ENCODE measurements around the gene RGS12.

The RGS12 gene

GRCh38 chr4:3340038-3340699, 47.3 kb downstream of the RGS12 start:
- no peak overlapping the region for H3K27ac ChIP-seq (ENCODE audit: low read depth, low read length)
- no peaks in the 10 kb centered on the region for H3K79me2 ChIP-seq (ENCODE audit: insufficient read depth, low read length)
- H3K9ac ChIP-seq (ENCODE audit: low read length): no peak overlapping the region
- H4K20me1 ChIP-seq (ENCODE audit: low read depth, low read length): no peaks in the 10 kb centered on the region
- no peak overlapping the region for H3K4me2 ChIP-seq (ENCODE audit: low read depth, low read length, poor library complexity, severe bottlenecking)
- H2AFZ ChIP-seq (ENCODE audit: low read depth, low read length, severe bottlenecking): no peak overlapping the region
- H3K27me3 ChIP-seq (ENCODE audit: low read length): no peaks in the 10 kb centered on the region; the same call in 1 of the 2 replicates
- H3F3A ChIP-seq (ENCODE audit: insufficient read depth): no peaks in the 10 kb centered on the region
- H3K4me3 ChIP-seq (ENCODE audit: insufficient read depth, low read length, poor library complexity, severe bottlenecking): no peak overlapping the region
- no peaks in the 10 kb centered on the region for H3K9me2 ChIP-seq (replicated peaks; ENCODE audit: insufficient read depth, low read length)
- no peaks in the 10 kb centered on the region for H3K9me3 ChIP-seq (ENCODE audit: insufficient read depth, low read length)
- no peak for TF ChIP-seq EZH2phosphoT487 (conservative IDR thresholded peaks at IDR 0.05; ENCODE audit: low read length)
- TF ChIP-seq, protein P1, sequence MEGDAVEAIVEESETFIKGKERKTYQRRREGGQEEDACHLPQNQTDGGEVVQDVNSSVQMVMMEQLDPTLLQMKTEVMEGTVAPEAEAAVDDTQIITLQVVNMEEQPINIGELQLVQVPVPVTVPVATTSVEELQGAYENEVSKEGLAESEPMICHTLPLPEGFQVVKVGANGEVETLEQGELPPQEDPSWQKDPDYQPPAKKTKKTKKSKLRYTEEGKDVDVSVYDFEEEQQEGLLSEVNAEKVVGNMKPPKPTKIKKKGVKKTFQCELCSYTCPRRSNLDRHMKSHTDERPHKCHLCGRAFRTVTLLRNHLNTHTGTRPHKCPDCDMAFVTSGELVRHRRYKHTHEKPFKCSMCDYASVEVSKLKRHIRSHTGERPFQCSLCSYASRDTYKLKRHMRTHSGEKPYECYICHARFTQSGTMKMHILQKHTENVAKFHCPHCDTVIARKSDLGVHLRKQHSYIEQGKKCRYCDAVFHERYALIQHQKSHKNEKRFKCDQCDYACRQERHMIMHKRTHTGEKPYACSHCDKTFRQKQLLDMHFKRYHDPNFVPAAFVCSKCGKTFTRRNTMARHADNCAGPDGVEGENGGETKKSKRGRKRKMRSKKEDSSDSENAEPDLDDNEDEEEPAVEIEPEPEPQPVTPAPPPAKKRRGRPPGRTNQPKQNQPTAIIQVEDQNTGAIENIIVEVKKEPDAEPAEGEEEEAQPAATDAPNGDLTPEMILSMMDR (IDR thresholded peaks at IDR 0.05; ENCODE audit: insufficient read depth, low read length, poor library complexity, severe bottlenecking): no peak
- no peaks in the 10 kb centered on the region for H3K36me3 ChIP-seq (ENCODE audit: low read length)

GRCh38 chr4:3340700-3341083, 47.9 kb downstream of the RGS12 start:
- TF ChIP-seq, protein P1 (IDR thresholded peaks at IDR 0.05; ENCODE audit: insufficient read depth, low read length, poor library complexity, severe bottlenecking): no peak
- no peak for TF ChIP-seq EZH2phosphoT487 (conservative IDR thresholded peaks at IDR 0.05; ENCODE audit: low read length)
- H3K9ac ChIP-seq (ENCODE audit: low read length): no peak overlapping the region
- H3K9me3 ChIP-seq (ENCODE audit: insufficient read depth, low read length): no peaks in the 10 kb centered on the region
- no peak overlapping the region for H3K4me2 ChIP-seq (ENCODE audit: low read depth, low read length, poor library complexity, severe bottlenecking)
- no peak overlapping the region for H2AFZ ChIP-seq (ENCODE audit: low read depth, low read length, severe bottlenecking)
- H3K9me2 ChIP-seq (replicated peaks; ENCODE audit: insufficient read depth, low read length): no peaks in the 10 kb centered on the region
- no peaks in the 10 kb centered on the region; the same call in 1 of the 2 replicates for H3K27me3 ChIP-seq (ENCODE audit: low read length)
- no peaks in the 10 kb centered on the region for H3F3A ChIP-seq (ENCODE audit: insufficient read depth)
- H3K4me3 ChIP-seq (ENCODE audit: insufficient read depth, low read length, poor library complexity, severe bottlenecking): no peak overlapping the region
- no peak overlapping the region for H3K27ac ChIP-seq (ENCODE audit: low read depth, low read length)
- H3K36me3 ChIP-seq (ENCODE audit: low read length): no peaks in the 10 kb centered on the region
- no peaks in the 10 kb centered on the region for H4K20me1 ChIP-seq (ENCODE audit: low read depth, low read length)
- no peaks in the 10 kb centered on the region for H3K79me2 ChIP-seq (ENCODE audit: insufficient read depth, low read length)

- Histone ChIP-seq H4K20me1 (ENCODE audit: low read depth, low read length) (no peaks in the 10 kb centered on the region), H3K4me3 (ENCODE audit: insufficient read depth, low read length, poor library complexity, severe bottlenecking) (no peak overlapping the region), H3K27ac (ENCODE audit: low read depth, low read length) (no peak overlapping the region), H3K9ac (ENCODE audit: low read length) (no peak overlapping the region), H3K9me2 (replicated peaks; ENCODE audit: insufficient read depth, low read length) (no peaks in the 10 kb centered on the region), H3K9me3 (ENCODE audit: insufficient read depth, low read length) (no peaks in the 10 kb centered on the region), H3K79me2 (ENCODE audit: insufficient read depth, low read length) (no peaks in the 10 kb centered on the region), H2AFZ (ENCODE audit: low read depth, low read length, severe bottlenecking) (no peak overlapping the region), H3F3A (ENCODE audit: insufficient read depth) (no peaks in the 10 kb centered on the region), H3K27me3 (ENCODE audit: low read length) (no peaks in the 10 kb centered on the region; the same call in 1 of the 2 replicates), H3K36me3 (ENCODE audit: low read length) (no peaks in the 10 kb centered on the region), H3K4me2 (ENCODE audit: low read depth, low read length, poor library complexity, severe bottlenecking) (no peak overlapping the region)
- TF ChIP-seq EZH2phosphoT487 (conservative IDR thresholded peaks at IDR 0.05; ENCODE audit: low read length): no peak
- TF ChIP-seq, protein P1 (IDR thresholded peaks at IDR 0.05; ENCODE audit: insufficient read depth, low read length, poor library complexity, severe bottlenecking): no peak
Observed at GRCh38 chr4:3341760-3342159, 48.9 kb downstream of the RGS12 start.
